ENCODE measurements around the gene L3MBTL3. TPM values are rescaled to one million over a fixed set of nuclear protein-coding genes. Genes with fewer than 3 reads are reported as not detected.

The L3MBTL3 gene
- total and polyA plus RNA-seq, 10 of the 15 experiments (the other 5 are each of a cell fraction or from before 2014, with no cell fraction given) = 0.71 to 9.4 (median 6.2) TPM

GRCh38 chr6:129978148-129978916, 40.0 kb upstream of the L3MBTL3 start:
- TF ChIP-seq TCF12 (IDR thresholded peaks at IDR 0.05; ENCODE audit: low read depth, low read length) (no peak), CBX3 (IDR thresholded peaks at IDR 0.05; ENCODE audit: borderline replicate concordance, low read depth) (no peak), MYC (IDR thresholded peaks at IDR 0.05; ENCODE audit: insufficient read depth, insufficient read length, insufficient replicate concordance, low read length, severe bottlenecking) (no peak), IKZF1 (conservative IDR thresholded peaks at IDR 0.05) (no peak), IRF4 (IDR thresholded peaks at IDR 0.05; ENCODE audit: low read depth, low read length) (no peak), RBBP5 (conservative IDR thresholded peaks at IDR 0.05) (no peak), KLF5 (IDR thresholded peaks at IDR 0.05; ENCODE audit: partially characterized antibody) (no peak), ZNF274 (IDR thresholded peaks at IDR 0.05; ENCODE audit: insufficient read depth, insufficient read length) (no peak), ZNF217 (IDR thresholded peaks at IDR 0.05) (no peak), ZNF384 (IDR thresholded peaks at IDR 0.05; ENCODE audit: borderline replicate concordance, low read depth, low read length) (no peak), MTA3 (IDR thresholded peaks at IDR 0.05; ENCODE audit: borderline replicate concordance, low read length) (no peak), SIX5 (IDR thresholded peaks at IDR 0.05; ENCODE audit: low read depth, low read length, severe bottlenecking) (no peak)
- Histone ChIP-seq H4K20me1 (ENCODE audit: control insufficient read depth, insufficient read depth) (no peaks in the 10 kb centered on the region), H3K4me1 (ENCODE audit: control insufficient read depth, insufficient read depth, low read length) (no peaks in the 10 kb centered on the region), H3K79me2 (ENCODE audit: control insufficient read depth, insufficient read depth, low read length) (no peaks in the 10 kb centered on the region), H3K36me3 (ENCODE audit: control insufficient read depth in 2 of 2, insufficient read depth in 2 of 2, low read length in 1 of 2) (no peaks in the 10 kb centered on the region), H3K27me3 (replicated peaks in 1 of 2; ENCODE audit: control insufficient read depth in 2 of 2, insufficient read depth in 2 of 2, low read length in 1 of 2) (no peaks in the 10 kb centered on the region), H2AFZ (ENCODE audit: control insufficient read depth, low read depth, low read length) (no peak overlapping the region), H3K27ac (ENCODE audit: control insufficient read depth, insufficient read depth) (no peak overlapping the region), H3K9me3 (replicated peaks; ENCODE audit: control insufficient read depth, insufficient read depth, low read length) (no peaks in the 10 kb centered on the region; the same call in 2 of the 3 replicates), H3K4me3 (no peak overlapping the region), H3K4me2 (ENCODE audit: control insufficient read depth, insufficient read depth) (no peak overlapping the region), H3K9ac (ENCODE audit: control insufficient read depth, insufficient read depth, low read length) (no peak overlapping the region)
- BruUV-seq (replicated peaks) = no TSS peak
- in situ Hi-C loops (cut with MboI) (no loop called here), intact Hi-C loops (cut with micrococcal nuclease; ENCODE audit: unreplicated experiment) (no loop called here)
- 58% methylated on average over 6 of the region's 6 CpGs for WGBS (ENCODE audit: insufficient coverage, insufficient replicate concordance, low lambda C conversion rate, missing lambda C conversion rate)
- POLR2A ChIA-PET = no interaction called here
- CTCF ChIA-PET = interaction anchor here (0.8 to 1.9 kb wide), 3 partner anchors 18 to 479 kb away, joined by 3 to 5 read pairs (median 4); no protein-coding TSS in a partner anchor
- SMC1A ChIA-PET (ENCODE audit: uncharacterized antibody, unreplicated experiment) = interaction anchor here (0.6 to 0.8 kb wide), 2 partner anchors 28 to 374 kb away, joined by 3 read pairs; no protein-coding TSS in a partner anchor
- RAD21 ChIA-PET (ENCODE audit: unreplicated experiment) = no interaction called here
- ATAC-seq (no peak), DNase-seq (ENCODE audit: low read depth, low spot score) (no peak), FAIRE-seq (no peak)
